Activated effector memory CD4-positive, alpha-beta T cell treated with anti-CD3 and anti-CD28 coated beads, Interleukin-2, amount 50 U/mL, for 16 hours (primary cell): ENCODE data around the gene STYK1.
A peak's percentile ranks its signal among the peaks of the same experiment; 100 is the strongest.

Experiments used
- DNase-seq: peaks from one replicate; pipeline ENCODE4 v3.0.0-alpha.2; 2020

The STYK1 gene

GRCh38 chr12:10673659-10674384 lies at the start of gene STYK1:
TSS of gene STYK1 (minus strand) at chr12:10674052. CDS start at chr12:10634618, 39,434 bp downstream.
- DNase-seq = peak; percentile 85

- DNase-seq = peak; percentile 68
Observed at GRCh38 chr12:10722905-10723746, 49.3 kb upstream of the STYK1 start, which contains the start of gene YBX3. TSS of gene YBX3 (minus strand) at chr12:10723323. CDS start at chr12:10723111, 212 bp downstream.

GRCh38 chr12:10722502-10722904 lies 48.7 kb upstream of the STYK1 start:
- peak; percentile 78 for DNase-seq

- DNase-seq = peak; percentile 69
Observed at GRCh38 chr12:10721651-10722501, 48.0 kb upstream of the STYK1 start.

GRCh38 chr12:10720974-10721650 lies 47.3 kb upstream of the STYK1 start:
- DNase-seq = no peak

- no peak for DNase-seq
Observed at GRCh38 chr12:10719482-10719881, 45.6 kb upstream of the STYK1 start.

GRCh38 chr12:10718279-10718821 lies 44.5 kb upstream of the STYK1 start:
- DNase-seq = no peak

- no peak for DNase-seq
Observed at GRCh38 chr12:10717410-10717809, 43.6 kb upstream of the STYK1 start.

- no peak for DNase-seq
Observed at GRCh38 chr12:10716704-10717315, 43.0 kb upstream of the STYK1 start.

- no peak for DNase-seq
Observed at GRCh38 chr12:10716277-10716676, 42.4 kb upstream of the STYK1 start.

GRCh38 chr12:10715491-10715890 lies 41.6 kb upstream of the STYK1 start:
- DNase-seq = no peak

GRCh38 chr12:10709808-10710207 lies 36.0 kb upstream of the STYK1 start:
- no peak for DNase-seq

- DNase-seq = no peak
Observed at GRCh38 chr12:10708862-10709261, 35.0 kb upstream of the STYK1 start.

GRCh38 chr12:10705655-10706054 lies 31.8 kb upstream of the STYK1 start:
- DNase-seq = no peak

- DNase-seq = no peak
Observed at GRCh38 chr12:10701843-10702242, 28.0 kb upstream of the STYK1 start.

GRCh38 chr12:10701131-10701681 lies 27.4 kb upstream of the STYK1 start:
- DNase-seq = peak; percentile 80

GRCh38 chr12:10700581-10700980 lies 26.7 kb upstream of the STYK1 start:
- no peak for DNase-seq

GRCh38 chr12:10697862-10698261 lies 24.0 kb upstream of the STYK1 start:
- DNase-seq = no peak

- no peak for DNase-seq
Observed at GRCh38 chr12:10697156-10697555, 23.3 kb upstream of the STYK1 start.

- DNase-seq = no peak
Observed at GRCh38 chr12:10690906-10691305, 17.1 kb upstream of the STYK1 start.

GRCh38 chr12:10689146-10689545 lies 15.3 kb upstream of the STYK1 start:
- no peak for DNase-seq
